ENCODE measurements around the gene ERC2. TPM values are rescaled to one million over a fixed set of nuclear protein-coding genes. Genes with fewer than 3 reads are reported as not detected.
A peak's percentile ranks its signal among the peaks of the same experiment; 100 is the strongest.

The ERC2 gene
- total RNA-seq, 1 donor from 2014 or later: 0.81 TPM

DNA sequence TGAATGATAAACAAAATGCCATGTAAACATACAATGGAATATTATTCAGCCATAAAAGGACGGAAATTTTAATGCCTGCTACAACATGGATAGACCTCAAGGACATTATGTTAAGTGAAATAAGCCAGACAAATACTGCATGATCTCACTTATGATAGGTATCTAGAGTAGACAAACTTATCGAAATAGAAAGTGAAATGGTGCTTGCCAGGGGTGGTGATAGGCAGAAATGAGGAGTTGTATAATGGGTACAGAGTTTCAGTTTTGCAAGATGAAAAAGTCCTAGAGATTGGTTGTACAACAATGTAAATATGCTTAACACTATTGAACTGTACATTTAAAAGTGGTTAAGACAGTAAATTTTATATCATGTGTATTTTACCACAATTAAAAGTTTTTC, 287.8 kb downstream of the ERC2 start:
- no peak for ATAC-seq (ENCODE audit: poor library complexity)
- intact Hi-C loops (cut with DNase I): no loop called here
- DNase-seq: no peak

DNA sequence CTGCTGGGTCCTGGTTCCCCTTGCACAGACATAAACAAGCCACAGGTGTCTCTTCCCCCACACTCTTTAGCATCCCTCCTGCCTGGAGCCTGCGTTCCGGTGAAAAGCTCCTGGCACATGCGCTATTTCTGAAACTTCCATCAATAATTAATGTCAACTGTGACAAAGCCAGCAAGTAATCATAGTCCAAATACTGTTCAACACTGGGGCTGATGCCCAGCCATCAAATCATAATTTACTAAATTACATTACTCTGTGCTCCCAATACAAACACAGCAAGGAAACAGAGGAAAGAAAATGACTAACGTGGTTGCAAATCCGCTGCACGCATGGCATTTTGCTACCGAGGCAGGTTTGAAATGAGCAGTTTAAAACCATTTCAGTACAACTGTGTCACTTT, 294.7 kb downstream of the ERC2 start:
- ATAC-seq (ENCODE audit: poor library complexity) (no peak), DNase-seq (no peak)
- intact Hi-C loops (cut with DNase I): no loop called here

DNA sequence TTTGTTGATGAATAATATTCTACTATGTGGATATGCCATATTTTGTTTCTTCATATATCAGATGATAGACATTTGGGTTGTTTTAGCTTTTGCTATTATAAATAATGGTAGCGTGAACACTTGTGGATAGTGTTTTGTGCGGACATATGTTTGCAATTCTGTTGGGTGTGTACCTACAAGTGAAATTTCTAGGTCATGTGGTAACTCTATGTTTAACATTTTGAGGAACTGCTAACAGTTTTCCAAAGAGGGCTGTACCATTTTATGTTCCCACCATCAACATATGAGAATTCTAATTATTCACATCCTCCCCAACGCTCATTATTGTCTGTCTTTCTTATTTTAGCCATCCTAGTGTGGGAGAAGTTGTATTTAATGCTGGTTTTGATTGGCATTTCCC, 303.8 kb downstream of the ERC2 start:
- DNase-seq: no peak
- ATAC-seq (ENCODE audit: poor library complexity): no peak
- intact Hi-C loops (cut with DNase I): no loop called here

DNA sequence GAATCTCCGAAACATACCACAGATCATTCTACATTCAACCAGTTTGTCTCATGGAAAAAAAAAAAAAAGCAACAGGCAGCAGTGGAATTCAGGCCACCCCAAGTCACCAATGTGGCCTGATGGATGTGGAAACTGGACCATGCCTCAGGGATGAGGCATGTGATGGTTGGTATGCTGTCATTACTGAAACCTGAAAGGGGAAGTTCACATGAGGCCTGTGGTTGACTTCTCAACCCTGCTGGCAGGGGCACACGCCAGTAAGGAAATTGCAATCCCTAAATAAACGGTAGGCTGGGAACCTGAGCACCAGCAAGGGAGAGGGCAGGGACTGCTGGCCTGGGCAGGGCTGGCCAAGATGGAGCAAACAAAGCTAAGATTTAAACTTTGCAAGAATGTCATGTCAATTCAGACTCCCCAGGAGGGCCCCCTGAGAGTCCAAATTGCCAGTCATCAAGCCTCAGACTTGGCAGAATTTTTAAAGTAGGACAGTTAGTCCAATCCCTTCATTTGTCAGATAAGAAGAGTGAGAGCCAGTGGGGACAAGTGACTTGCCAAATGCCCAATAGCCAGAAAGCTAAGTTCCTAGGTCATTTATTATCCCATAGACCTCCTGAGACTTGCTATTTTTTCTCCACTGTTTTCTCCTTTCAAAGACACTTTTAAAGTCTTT, 310.4 kb downstream of the ERC2 start:
- ATAC-seq (ENCODE audit: poor library complexity): peak; percentile 60
- intact Hi-C loops (cut with DNase I): no loop called here
- peak; percentile 41 for DNase-seq

DNA sequence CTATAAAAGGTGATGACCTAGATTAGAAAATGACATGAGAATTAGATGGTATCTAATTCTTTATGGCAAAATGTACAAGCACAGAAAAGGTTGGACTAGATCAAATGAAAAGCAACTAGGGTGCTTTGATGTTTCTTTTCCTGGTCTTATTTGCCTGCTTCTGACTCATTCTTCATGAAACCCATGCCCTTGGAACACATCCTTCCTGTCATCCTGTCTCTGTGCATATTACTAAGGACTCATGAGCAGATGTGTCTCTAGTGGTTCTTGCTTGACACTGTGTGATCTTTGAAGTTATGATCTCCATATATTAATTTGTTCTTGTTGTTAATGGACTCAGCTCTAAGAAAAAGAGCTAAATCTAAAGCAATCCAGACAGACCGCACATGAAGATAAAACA, 314.0 kb downstream of the ERC2 start:
- no peak for ATAC-seq (ENCODE audit: poor library complexity)
- intact Hi-C loops (cut with DNase I): no loop called here
- no peak for DNase-seq

DNA sequence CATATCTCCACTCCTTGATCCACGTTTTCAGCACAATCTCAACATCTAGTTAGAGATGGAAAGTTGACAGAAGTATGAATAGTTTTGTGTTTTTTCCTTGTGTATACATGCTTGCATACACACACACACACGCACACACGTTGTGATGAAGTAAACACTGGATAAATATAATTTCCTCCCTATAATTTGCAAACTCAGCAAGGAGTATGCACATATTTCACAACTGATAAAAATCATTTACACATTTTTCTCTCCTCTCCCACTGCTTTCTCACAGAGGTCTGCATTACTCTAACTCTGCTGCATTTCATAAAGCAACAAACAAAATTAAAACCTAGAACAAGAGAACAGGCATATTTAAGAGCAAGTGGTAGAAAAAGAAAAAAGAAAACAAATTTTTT, 320.9 kb downstream of the ERC2 start:
- DNase-seq (no peak), ATAC-seq (ENCODE audit: poor library complexity) (no peak)
- intact Hi-C loops (cut with DNase I): no loop called here

DNA sequence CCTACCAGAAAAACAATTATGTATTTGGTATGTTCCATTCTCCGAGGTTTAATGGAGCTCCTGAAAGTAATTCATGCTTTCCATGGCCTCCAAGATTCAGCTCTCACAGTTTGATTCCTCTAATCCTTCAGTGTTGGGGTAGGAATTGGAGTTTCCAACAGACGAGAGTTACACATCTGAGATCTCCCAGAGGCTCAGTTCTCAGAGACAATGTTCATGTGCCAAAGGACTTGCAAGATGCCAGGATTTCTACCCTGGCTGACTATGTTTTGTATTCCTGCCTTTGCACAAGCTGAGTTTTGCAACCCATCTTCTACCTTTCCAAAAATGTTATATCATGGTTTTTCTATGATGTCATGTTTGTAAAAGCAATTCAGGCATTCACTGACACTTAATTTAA, 322.9 kb downstream of the ERC2 start:
- peak; percentile 61 for ATAC-seq (ENCODE audit: poor library complexity)

DNA sequence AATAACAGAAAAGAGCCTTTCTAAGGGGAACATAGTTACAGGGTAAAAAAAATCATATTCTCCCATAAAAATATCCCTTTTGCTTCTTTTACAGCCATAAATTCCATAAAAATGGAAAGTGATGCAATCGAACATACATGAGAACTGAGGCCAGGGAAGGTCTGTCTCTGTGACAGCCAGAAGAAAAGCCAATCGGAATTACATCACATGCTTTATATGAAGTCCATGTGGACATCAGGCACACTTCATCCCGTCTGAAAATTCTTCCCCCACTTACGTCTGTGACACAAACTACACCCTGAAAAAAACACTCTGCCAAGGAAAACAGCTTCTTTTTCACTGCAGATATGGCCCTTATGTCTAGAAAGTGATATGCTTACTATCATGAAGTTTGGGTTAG, 323.5 kb downstream of the ERC2 start:
- intact Hi-C loops (cut with DNase I): no loop called here
- DNase-seq (no peak), ATAC-seq (ENCODE audit: poor library complexity) (peak; percentile 90)

More for the DNA sequence above, 322.9 kb downstream of the ERC2 start:
- no peak for DNase-seq
- intact Hi-C loops (cut with DNase I): no loop called here

DNA sequence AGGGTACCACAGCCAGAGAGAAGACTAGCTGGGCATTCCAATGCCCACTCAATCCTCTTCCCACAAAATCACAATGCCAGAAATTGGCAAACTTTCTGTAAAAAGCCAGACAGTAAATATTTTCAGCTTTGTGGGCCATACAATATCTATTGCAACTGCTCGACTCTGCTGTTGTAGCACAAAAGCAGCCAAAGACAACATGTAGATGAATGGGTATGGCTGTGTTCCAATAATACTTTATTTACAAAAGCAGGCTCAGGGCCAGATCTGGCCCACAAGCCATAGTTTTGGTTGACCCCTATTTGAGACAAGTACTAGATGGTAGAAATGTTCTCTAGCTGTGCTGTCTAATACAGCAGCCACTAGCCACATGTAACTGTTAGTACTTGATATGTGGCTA, 330.9 kb downstream of the ERC2 start:
- intact Hi-C loops (cut with DNase I): no loop called here
- ATAC-seq (ENCODE audit: poor library complexity) (no peak), DNase-seq (no peak)

DNA sequence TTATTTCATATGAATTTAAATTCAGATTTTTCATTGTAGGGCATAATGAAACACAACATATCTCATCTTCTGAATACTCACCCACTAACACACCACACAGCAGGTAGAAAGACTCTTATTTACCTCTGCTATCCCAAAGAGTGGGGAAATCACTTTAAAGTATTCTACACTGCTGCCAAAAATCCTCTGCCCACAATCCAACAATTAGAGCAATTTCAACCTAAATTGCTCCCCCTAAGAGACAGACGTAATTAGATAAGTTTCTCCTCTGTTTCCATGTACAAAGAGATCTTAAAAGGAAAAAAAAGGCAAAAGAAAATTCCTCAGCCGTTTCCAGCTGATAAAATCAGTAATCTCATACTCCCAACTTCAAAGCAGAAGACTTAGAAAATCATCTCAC, 331.8 kb downstream of the ERC2 start:
- ATAC-seq (ENCODE audit: poor library complexity): no peak
- DNase-seq: no peak
- intact Hi-C loops (cut with DNase I): no loop called here

DNA sequence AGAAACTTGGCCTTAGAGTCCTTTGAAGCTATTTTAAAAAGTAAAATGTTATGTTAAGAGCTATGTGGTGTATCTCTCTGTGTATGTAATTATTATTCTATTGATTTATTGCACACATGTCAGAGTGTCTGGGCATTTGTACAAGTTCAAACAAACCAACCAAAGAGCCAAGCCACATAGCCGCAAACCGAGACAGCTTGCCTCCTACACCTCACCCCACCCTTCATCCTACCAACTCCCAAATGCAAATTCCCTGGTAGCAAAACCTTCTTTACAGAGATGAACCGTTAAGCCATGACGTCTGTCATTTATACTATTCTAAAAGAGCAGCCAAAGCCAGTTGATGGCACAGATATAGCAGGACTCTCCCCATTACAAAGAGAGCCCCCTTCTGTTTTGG, 332.3 kb downstream of the ERC2 start:
- no peak for DNase-seq
- intact Hi-C loops (cut with DNase I): no loop called here

DNA sequence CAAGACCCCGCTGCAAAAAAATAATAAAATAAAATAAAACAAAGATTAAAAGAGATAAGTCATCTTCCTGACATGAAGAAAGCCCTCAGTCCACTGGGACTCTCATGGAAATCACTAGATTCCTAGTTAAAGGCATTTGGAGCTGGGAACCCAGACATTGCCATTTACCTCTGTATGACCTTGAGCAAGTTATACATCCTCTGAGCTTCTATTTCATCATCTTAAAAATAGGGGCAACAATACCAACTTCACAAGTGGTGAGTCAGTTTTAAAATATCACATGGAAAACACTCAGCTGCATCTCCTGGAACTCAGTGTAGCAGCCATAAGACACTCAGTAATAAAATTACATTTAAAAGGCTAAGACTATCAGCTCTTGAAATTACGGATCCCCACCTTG, 334.8 kb downstream of the ERC2 start:
- no peak for DNase-seq
- intact Hi-C loops (cut with DNase I): no loop called here
- no peak for ATAC-seq (ENCODE audit: poor library complexity)

More for the DNA sequence above, 332.3 kb downstream of the ERC2 start:
- ATAC-seq (ENCODE audit: poor library complexity): no peak

DNA sequence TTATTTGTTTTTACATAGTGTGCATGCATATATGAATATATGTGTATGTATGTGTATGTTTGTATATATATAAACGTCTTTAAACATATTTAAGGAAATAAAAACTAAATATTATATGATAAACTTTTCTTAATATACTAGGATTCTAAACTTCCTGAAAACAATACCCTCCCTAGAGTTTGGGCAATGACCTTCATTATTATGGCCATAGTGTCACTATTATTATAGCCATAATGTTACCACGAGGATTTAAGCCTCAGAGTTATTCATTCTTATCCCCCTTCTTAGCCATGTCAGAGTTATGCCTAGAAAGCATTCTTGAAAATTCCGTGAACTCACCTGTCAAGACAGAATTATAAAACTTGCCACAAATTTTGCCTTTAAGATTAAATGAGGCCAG, 335.5 kb downstream of the ERC2 start:
- ATAC-seq (ENCODE audit: poor library complexity) (no peak), DNase-seq (no peak)
- intact Hi-C loops (cut with DNase I): no loop called here

DNA sequence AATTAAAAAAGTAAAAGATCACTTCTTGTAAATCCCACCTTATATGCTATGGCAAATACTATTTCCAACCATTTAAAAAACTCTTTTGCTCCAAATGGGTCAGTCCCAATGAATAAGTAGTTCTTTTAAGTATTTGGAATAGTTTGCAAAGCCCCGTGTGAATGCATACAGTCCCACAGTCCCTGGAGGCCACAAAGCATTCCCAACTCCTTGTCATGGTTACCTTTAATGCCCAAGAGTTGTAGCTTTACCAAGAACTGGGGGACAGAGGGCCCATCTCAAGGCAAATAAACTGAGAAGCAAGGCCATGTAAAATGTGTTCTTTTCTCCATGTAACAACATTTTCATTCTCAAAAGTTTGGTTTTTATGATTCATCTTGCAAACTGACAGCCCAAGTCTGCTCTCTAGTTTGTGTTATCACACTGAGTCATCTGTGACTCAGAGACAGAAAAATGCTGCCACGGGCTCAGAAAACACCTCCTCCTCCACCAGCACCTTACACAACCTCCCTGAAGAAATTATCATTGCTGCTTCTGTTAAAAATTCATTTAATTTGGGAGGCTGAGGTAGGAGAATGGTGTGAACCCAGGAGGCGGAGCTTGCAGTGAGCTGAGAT, 336.2 kb downstream of the ERC2 start:
- intact Hi-C loops (cut with DNase I): no loop called here
- no peak for DNase-seq
- no peak for ATAC-seq (ENCODE audit: poor library complexity)

DNA sequence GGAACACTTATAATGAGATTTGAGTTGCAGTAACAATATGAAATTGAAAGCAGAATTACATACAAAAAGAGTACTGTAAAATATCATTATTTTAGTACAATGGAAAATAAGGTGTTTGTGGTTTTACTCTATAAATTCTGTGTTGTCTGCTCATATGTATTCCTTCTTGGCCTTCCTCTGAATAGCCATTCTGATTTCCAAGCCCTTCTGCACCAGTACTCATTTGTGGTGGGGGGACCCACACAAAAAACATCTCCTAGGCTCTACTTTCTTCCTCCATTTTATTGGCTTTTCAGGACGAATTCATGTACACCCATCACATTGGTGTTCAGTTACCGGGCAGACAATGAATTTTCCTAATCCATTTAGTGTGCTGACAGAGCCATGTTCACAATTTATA, 338.2 kb downstream of the ERC2 start:
- ATAC-seq (ENCODE audit: poor library complexity): no peak
- intact Hi-C loops (cut with DNase I): no loop called here
- no peak for DNase-seq

DNA sequence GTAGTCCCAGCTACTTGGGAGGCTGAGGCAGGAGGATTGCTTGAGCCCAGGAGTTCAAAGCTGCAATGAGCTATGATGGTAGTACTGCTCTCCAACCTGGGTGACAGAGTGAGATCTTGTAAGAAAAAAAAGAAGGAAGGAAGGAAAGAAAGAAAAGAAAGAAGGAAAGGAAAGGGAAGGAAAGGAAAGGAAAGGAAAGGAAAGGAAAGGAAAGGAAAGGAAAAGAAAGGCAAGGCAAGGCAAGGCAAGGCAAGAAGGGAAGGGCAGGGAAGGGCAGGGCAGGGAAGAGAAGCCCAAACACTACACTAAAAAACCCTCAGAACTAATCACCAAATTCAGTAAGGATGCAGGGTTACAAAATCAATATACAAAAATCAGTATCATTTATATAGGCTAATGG, 341.6 kb downstream of the ERC2 start:
- intact Hi-C loops (cut with DNase I): no loop called here
- DNase-seq: no peak
- ATAC-seq (ENCODE audit: poor library complexity): no peak

DNA sequence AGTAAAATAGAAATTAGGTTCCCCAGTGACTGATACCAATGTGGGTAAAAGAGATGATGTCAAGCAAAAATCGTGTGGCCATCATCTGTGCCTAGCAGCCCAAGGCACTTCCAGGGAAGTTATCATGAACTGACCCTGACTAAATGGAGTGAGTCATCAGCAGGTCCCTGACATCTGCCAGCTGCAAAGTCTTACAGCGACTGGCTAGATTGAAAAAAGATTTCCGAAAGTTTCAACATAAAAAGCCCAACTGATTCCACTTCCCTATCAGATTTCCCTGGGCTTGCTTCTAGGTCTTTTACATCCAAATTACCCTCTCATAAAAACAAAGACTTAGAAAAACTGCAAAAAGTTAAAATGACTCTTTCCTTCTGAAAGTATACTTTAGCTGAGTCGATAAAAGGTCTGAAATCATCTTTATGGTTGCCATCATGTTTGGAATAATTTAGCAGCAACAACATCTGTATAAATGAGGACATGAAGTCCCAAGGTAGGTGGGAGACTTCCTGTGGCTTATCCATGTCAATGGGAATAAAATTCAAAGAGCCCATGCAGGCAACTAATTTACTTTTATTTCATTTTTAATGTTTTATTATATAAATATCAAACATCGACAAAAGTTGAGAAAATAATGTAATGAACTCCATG, 342.8 kb downstream of the ERC2 start:
- intact Hi-C loops (cut with DNase I): no loop called here
- ATAC-seq (ENCODE audit: poor library complexity) (peak; percentile 87), DNase-seq (peak; percentile 50)

DNA sequence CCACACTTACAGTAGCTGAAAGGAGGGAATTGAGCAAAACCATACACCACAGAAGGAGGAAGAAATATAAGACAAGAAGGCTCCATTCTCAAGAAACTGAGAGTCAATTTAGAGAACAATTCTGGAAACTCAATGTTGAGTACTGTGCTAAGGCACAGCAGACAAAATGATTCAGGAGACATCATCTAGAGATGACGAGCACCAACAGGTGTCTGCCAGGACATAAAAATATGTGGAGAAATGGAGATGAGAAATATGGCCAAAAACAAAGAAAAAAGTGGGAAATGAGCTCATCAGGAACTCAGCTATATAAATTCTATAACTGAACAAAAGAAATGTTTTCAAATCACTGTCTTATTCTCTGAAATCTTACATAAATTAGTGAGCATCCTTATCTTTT, 343.7 kb downstream of the ERC2 start:
- DNase-seq (no peak), ATAC-seq (ENCODE audit: poor library complexity) (no peak)
- intact Hi-C loops (cut with DNase I): no loop called here

DNA sequence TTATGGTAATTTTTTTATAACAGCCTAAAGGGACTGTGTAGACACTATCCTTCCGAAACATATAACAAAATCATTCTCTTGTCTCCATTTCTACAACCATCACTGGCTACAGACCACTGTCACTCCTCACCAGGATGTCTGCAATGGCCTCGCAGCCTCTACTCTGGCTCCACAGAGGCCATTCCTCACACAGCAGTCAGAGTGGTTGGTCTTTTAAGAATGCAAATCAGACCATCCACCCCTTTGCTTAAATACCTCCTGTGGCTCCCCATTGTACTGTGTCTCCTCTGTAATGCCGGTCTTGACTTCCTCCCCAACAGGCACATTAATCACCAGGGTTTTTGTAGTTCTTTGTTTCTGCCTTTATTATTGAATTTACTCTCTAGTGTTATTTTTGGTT, 344.8 kb downstream of the ERC2 start:
- DNase-seq (no peak), ATAC-seq (ENCODE audit: poor library complexity) (no peak)
- intact Hi-C loops (cut with DNase I): no loop called here

DNA sequence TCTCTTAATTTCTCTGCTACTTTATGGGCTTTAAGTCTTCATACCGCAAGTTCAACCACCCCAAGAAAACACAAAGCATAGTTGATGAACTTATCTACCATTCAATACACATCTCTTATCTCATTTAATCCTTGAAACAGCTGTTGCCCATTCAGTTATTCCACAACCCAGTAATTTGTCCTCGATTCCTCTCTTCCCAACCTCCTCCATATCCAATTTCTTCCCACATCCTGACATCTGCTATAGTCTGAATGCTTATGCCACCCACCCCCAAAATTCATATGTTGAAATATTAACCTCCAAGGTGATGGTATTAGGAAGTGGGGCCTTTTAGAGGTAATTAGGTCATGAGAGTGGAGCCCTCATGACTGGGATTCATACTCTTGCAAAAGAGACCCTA, 345.4 kb downstream of the ERC2 start:
- intact Hi-C loops (cut with DNase I): no loop called here
- DNase-seq (no peak), ATAC-seq (ENCODE audit: poor library complexity) (no peak)

Data from Right ventricle myocardium superior (tissue), 1 donor.